A549 (cell line): ENCODE measurements around the gene HS6ST3.

ENCODE experiments used
- EP300 ChIP-seq, 2 experiments: fragments of >200 bp; sonication (Bioruptor Twin); formaldehyde crosslinking; IDR thresholded peaks; 2 replicates in 1 of 2; 3 replicates in 1 of 2; pipeline ENCODE4 v1.6.1; 2016 to 2017
- FOSB ChIP-seq: fragments of 250-450 bp; sonication (Bioruptor Pico); IDR thresholded peaks from 2 replicates; pipeline ENCODE4 v1.5.0; 2020; ENCODE audit warnings: mild to moderate bottlenecking, moderate library complexity
- MYC ChIP-seq: IDR thresholded peaks from 2 replicates; pipeline ENCODE4 v1.6.1; 2012; ENCODE audit warnings: mild to moderate bottlenecking, inconsistent platforms, low read length, improper control_type of control experiment, borderline replicate concordance
- POLR2A ChIP-seq: IDR thresholded peaks from 2 replicates; pipeline ENCODE4 v1.6.1; 2012; ENCODE audit warnings: mild to moderate bottlenecking, low read length
- RARB ChIP-seq: fragments of 250-450 bp; sonication (Bioruptor Pico); IDR thresholded peaks from 2 replicates; pipeline ENCODE4 v1.8.0; 2021; ENCODE audit warnings: mild to moderate bottlenecking, moderate library complexity
- RCOR1 ChIP-seq: fragments of 150-350 bp; IDR thresholded peaks from 2 replicates; pipeline ENCODE4 v1.6.1; 2014; ENCODE audit warnings: antibody characterized with exemption, low read length, low read depth
- SMC3 ChIP-seq: fragments of >200 bp; sonication (Bioruptor Twin); formaldehyde crosslinking; IDR thresholded peaks from 3 replicates; pipeline ENCODE4 v1.6.1; 2018; ENCODE audit warnings: inconsistent platforms
- SREBF2 ChIP-seq: fragments of 450-650 bp; IDR thresholded peaks from 2 replicates; pipeline ENCODE4 v1.6.1; 2014; ENCODE audit warnings: mild to moderate bottlenecking, moderate library complexity
- TF ChIP-seq, protein P1 (sequence below): IDR thresholded peaks from 2 replicates; pipeline ENCODE4 v1.6.1; 2012
- TF ChIP-seq, protein P2 (sequence below): fragments of >200 bp; sonication (Bioruptor Twin); formaldehyde crosslinking; IDR thresholded peaks from 3 replicates; pipeline ENCODE4 v1.5.1; 2016
- TF ChIP-seq, protein P3 (sequence below): fragments of 250-450 bp; sonication (Bioruptor Pico); IDR thresholded peaks from 2 replicates; pipeline ENCODE4 v1.5.0; 2021; ENCODE audit warnings: mild to moderate bottlenecking, moderate library complexity, borderline replicate concordance
- TF ChIP-seq, protein P4 (sequence below): fragments of 250-450 bp; sonication (Bioruptor Pico); IDR thresholded peaks from 2 replicates; pipeline ENCODE4 v1.5.0; 2020; ENCODE audit warnings: low read depth, mild to moderate bottlenecking, moderate library complexity

DNA sequence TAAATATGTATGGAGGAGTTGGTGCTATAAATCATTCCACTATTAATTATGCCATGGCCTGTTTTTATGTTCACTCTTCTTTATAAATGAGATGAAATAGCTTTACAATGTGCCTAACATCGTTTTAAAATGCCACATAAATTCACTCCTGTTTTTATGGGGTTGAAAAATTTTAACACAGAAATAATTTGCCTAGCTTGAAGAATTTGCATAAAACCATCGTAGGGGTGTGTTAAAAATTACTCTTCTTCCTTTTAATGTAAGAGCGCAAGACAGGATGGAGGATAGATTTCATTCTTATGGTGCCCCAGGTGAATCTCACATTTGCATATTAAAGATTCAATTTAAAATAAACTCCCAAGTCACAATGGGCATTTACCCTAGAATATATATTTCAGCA lies 456.6 kb downstream of the HS6ST3 start:
- TF ChIP-seq RARB (CRISPR knock-in tag) (no peak), POLR2A (no peak), RCOR1 (no peak), SREBF2 (no peak), FOSB (CRISPR knock-in tag) (no peak), MYC (no peak), SMC3 (no peak), EP300 (IDR thresholded peaks at IDR 0.05) (no peak)
- TF ChIP-seq, protein P1, sequence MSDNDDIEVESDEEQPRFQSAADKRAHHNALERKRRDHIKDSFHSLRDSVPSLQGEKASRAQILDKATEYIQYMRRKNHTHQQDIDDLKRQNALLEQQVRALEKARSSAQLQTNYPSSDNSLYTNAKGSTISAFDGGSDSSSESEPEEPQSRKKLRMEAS: no peak
- TF ChIP-seq, protein P2, sequence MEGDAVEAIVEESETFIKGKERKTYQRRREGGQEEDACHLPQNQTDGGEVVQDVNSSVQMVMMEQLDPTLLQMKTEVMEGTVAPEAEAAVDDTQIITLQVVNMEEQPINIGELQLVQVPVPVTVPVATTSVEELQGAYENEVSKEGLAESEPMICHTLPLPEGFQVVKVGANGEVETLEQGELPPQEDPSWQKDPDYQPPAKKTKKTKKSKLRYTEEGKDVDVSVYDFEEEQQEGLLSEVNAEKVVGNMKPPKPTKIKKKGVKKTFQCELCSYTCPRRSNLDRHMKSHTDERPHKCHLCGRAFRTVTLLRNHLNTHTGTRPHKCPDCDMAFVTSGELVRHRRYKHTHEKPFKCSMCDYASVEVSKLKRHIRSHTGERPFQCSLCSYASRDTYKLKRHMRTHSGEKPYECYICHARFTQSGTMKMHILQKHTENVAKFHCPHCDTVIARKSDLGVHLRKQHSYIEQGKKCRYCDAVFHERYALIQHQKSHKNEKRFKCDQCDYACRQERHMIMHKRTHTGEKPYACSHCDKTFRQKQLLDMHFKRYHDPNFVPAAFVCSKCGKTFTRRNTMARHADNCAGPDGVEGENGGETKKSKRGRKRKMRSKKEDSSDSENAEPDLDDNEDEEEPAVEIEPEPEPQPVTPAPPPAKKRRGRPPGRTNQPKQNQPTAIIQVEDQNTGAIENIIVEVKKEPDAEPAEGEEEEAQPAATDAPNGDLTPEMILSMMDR: no peak
- TF ChIP-seq, protein P3, sequence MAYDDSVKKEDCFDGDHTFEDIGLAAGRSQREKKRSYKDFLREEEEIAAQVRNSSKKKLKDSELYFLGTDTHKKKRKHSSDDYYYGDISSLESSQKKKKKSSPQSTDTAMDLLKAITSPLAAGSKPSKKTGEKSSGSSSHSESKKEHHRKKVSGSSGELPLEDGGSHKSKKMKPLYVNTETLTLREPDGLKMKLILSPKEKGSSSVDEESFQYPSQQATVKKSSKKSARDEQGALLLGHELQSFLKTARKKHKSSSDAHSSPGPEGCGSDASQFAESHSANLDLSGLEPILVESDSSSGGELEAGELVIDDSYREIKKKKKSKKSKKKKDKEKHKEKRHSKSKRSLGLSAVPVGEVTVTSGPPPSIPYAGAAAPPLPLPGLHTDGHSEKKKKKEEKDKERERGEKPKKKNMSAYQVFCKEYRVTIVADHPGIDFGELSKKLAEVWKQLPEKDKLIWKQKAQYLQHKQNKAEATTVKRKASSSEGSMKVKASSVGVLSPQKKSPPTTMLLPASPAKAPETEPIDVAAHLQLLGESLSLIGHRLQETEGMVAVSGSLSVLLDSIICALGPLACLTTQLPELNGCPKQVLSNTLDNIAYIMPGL (CRISPR knock-in tag): no peak
- TF ChIP-seq, protein P4, sequence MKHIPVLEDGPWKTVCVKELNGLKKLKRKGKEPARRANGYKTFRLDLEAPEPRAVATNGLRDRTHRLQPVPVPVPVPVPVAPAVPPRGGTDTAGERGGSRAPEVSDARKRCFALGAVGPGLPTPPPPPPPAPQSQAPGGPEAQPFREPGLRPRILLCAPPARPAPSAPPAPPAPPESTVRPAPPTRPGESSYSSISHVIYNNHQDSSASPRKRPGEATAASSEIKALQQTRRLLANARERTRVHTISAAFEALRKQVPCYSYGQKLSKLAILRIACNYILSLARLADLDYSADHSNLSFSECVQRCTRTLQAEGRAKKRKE: no peak
